ENCODE results near the gene CLASRP.

- TF ChIP-seq CEBPB (tag; IDR thresholded peaks at IDR 0.05) (no peak), CTCF (IDR thresholded peaks at IDR 0.05 in 2 of 3, conservative IDR thresholded peaks at IDR 0.05 in 1 of 3; ENCODE audit: insufficient read depth in 2 of 3, low read depth in 1 of 3, low read length in 3 of 3) (no peak), POLR2A (conservative IDR thresholded peaks at IDR 0.05) (no peak), ETS1 (conservative IDR thresholded peaks at IDR 0.05; ENCODE audit: control insufficient read depth, low read depth, low read length) (no peak), FOXO4 (CRISPR knock-in tag; IDR thresholded peaks at IDR 0.05) (no peak), CHD1 (IDR thresholded peaks at IDR 0.05; ENCODE audit: low read length) (no peak), USF1 (CRISPR knock-in tag; IDR thresholded peaks at IDR 0.05) (no peak)
These were observed 47.6 kb downstream of the CLASRP start for GRCh38 chr19:45086480-45086879.
